Measurements from ENCODE around the gene TBC1D9. TPM values are rescaled to one million over a fixed set of nuclear protein-coding genes. Genes with fewer than 3 reads are reported as not detected.
A peak's percentile ranks its signal among the peaks of the same experiment; 100 is the strongest.

The TBC1D9 gene
- total RNA-seq, 1 donor from 2014 or later = 15.9 TPM

DNA sequence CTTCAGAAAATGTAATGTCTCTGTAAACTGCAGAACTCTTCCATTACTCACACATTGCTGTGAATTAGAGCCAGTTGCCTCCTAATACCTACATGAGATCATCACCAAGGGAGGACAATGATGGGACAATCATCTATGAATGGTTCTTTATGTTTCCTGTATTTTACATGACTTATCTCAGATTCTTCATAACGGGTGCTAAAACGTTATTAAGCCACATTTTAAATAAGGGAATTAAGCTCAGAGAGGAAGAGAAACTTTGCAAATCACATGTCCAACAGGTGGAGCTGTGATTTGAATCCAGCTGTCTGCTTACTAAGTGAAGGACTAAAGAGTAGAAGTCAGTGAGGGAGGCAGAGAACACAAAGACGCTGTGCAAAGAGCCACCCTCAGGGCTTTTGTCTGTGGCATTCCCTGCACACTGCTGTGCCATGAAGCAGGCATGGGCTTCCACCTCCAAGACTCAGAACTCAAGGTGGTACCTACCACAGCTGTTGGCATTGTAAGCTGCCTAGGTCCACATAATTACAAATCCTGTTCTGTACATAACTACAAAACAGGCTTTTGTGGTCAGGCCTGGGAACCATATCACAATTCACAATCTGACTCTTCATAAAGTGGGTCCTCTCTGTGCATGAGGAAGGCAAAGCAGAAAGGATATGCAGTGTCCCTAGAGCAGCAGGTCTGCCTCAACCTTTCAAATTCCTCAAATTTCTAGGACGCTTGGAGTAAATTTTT, 12.8 kb downstream of the TBC1D9 start:
- DNase-seq (ENCODE audit: low read depth, low spot score) = no peak
- H3K27me3 Mint-ChIP-seq (ENCODE audit: low read depth) = no peaks in the 10 kb centered on the region
- H3K27ac Mint-ChIP-seq (ENCODE audit: unreplicated experiment) = no peak overlapping the region
- H3K9me3 Mint-ChIP-seq = peaks cover 3% of the 10 kb centered on the region
- H3K4me1 Mint-ChIP-seq = peaks cover 26% of the 10 kb centered on the region
- TF ChIP-seq, protein P1, sequence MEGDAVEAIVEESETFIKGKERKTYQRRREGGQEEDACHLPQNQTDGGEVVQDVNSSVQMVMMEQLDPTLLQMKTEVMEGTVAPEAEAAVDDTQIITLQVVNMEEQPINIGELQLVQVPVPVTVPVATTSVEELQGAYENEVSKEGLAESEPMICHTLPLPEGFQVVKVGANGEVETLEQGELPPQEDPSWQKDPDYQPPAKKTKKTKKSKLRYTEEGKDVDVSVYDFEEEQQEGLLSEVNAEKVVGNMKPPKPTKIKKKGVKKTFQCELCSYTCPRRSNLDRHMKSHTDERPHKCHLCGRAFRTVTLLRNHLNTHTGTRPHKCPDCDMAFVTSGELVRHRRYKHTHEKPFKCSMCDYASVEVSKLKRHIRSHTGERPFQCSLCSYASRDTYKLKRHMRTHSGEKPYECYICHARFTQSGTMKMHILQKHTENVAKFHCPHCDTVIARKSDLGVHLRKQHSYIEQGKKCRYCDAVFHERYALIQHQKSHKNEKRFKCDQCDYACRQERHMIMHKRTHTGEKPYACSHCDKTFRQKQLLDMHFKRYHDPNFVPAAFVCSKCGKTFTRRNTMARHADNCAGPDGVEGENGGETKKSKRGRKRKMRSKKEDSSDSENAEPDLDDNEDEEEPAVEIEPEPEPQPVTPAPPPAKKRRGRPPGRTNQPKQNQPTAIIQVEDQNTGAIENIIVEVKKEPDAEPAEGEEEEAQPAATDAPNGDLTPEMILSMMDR (conservative IDR thresholded peaks at IDR 0.05) = peak; percentile 50
- no peak overlapping the region for H3K4me3 Mint-ChIP-seq
- peaks cover 6% of the 10 kb centered on the region for H3K36me3 Mint-ChIP-seq (ENCODE audit: low read depth)

DNA sequence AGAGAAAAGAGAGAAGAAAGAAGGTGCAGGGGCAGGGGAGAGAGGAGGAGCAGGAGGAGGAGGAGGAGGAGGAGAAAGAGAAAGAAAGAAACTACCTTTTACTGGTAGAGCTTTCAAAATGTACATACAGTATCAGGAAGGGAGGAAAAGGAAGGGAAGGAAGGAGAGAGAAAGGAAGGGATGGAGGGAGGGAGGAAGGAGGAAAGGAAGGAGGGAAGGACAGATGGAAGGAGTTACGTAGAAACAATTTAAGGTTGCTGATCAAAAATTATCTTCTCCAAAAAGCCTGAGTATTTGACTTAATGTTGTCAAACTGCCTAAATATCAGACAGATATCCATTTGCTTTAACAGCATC, 13.4 kb downstream of the TBC1D9 start:
- no peaks in the 10 kb centered on the region for H3K27me3 Mint-ChIP-seq (ENCODE audit: low read depth)
- TF ChIP-seq, protein P1 (conservative IDR thresholded peaks at IDR 0.05) = no peak
- no peak overlapping the region for H3K4me3 Mint-ChIP-seq
- H3K9me3 Mint-ChIP-seq = no peaks in the 10 kb centered on the region
- H3K36me3 Mint-ChIP-seq (ENCODE audit: low read depth) = peaks cover 2% of the 10 kb centered on the region
- peak overlapping the region; percentile 14 for H3K27ac Mint-ChIP-seq (ENCODE audit: unreplicated experiment)
- no peak for DNase-seq (ENCODE audit: low read depth, low spot score)
- peaks cover 26% of the 10 kb centered on the region for H3K4me1 Mint-ChIP-seq

DNA sequence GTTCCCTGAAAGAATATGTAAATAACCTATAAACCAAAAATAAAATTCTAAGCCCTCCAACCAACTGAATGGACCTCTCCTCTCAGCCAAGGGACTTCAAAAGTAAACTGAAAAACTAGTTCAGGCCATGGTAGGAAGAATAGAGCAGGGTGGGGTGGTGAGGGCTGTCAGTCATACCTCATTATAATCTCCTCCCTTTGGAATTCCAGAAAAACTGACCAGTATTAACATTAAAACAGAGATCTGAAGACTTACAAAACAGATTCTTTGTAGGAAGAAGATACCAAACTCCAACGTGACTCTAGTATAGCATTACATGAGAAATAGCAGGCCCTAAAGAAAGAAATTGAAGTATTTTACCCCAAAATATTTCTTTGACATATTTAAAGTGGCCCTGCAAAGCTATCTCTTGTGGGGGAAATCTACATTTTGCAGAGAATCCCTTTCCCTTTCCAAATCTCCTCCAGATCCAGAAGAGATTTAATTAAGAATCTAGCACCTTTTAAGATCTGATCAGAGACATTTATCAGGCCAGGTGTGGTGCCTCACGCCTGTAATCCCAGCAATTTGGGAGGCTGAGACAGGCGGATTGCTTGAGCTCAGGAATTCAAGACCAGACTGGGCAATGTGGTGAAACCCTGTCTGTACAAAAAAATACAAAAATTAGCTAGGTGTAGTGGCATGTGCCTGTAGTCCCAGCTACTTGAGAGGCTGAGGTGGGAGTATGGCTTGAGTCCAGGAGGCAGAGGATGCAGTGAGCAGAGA, 15.1 kb downstream of the TBC1D9 start:
- no peak overlapping the region for H3K4me3 Mint-ChIP-seq
- no peaks in the 10 kb centered on the region for H3K27me3 Mint-ChIP-seq (ENCODE audit: low read depth)
- no peaks in the 10 kb centered on the region for H3K9me3 Mint-ChIP-seq
- no peak for DNase-seq (ENCODE audit: low read depth, low spot score)
- peaks cover 26% of the 10 kb centered on the region for H3K4me1 Mint-ChIP-seq
- TF ChIP-seq, protein P1 (conservative IDR thresholded peaks at IDR 0.05) = no peak
- no peaks in the 10 kb centered on the region for H3K36me3 Mint-ChIP-seq (ENCODE audit: low read depth)
- H3K27ac Mint-ChIP-seq (ENCODE audit: unreplicated experiment) = no peak overlapping the region

DNA sequence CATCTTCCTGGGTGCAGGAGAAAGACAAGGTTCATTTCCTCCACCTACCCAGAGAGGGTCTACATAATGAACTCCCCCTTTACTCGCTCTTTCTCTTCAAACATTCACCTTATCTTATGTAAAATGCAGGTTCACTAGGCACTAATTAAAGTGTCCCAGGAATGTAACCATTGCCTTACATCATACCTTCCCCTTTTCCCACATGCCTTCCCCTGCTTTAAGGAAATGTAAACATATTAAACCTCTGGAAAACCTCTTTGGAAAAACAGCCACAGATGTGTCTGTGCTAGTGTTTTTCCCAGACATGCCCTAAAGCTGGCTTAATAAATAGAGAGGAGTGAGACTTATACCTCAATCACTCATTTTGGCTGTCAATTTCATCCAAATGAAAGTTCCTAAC, 15.8 kb downstream of the TBC1D9 start:
- no peak for DNase-seq (ENCODE audit: low read depth, low spot score)
- no peak overlapping the region for H3K4me3 Mint-ChIP-seq
- no peak overlapping the region for H3K27ac Mint-ChIP-seq (ENCODE audit: unreplicated experiment)
- H3K9me3 Mint-ChIP-seq = no peaks in the 10 kb centered on the region
- peaks cover 26% of the 10 kb centered on the region for H3K4me1 Mint-ChIP-seq
- TF ChIP-seq, protein P1 (conservative IDR thresholded peaks at IDR 0.05) = no peak
- H3K27me3 Mint-ChIP-seq (ENCODE audit: low read depth) = no peaks in the 10 kb centered on the region
- H3K36me3 Mint-ChIP-seq (ENCODE audit: low read depth) = no peaks in the 10 kb centered on the region

DNA sequence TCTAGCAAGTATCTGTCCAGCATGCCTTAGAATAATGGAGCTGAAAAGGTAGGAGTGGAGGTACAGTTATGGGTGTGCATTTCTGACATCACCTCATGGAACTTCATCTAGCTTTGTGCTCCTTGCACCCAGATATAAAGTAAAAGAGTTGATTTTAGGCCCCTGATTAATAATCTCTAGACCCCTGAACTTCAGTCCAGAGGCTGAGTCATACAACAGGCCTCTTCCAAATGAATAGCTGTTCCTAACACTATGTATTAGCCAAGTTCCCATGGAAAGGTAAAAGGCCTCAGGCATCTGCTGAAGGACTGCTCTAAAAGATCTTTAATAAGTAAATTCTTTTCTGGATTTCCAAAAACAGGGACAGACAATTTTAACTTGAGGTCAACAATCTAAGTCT, 16.2 kb downstream of the TBC1D9 start:
- Mint-ChIP-seq H3K9me3 (no peaks in the 10 kb centered on the region), H3K27ac (ENCODE audit: unreplicated experiment) (no peak overlapping the region), H3K27me3 (ENCODE audit: low read depth) (no peaks in the 10 kb centered on the region), H3K4me3 (no peak overlapping the region), H3K4me1 (peaks cover 23% of the 10 kb centered on the region), H3K36me3 (ENCODE audit: low read depth) (no peaks in the 10 kb centered on the region)
- TF ChIP-seq, protein P1 (conservative IDR thresholded peaks at IDR 0.05) = no peak
- no peak for DNase-seq (ENCODE audit: low read depth, low spot score)

Data from neural crest cell (in vitro differentiated cells).